ENCODE data around the gene ZNF532.

The ZNF532 gene

GRCh38 chr18:58871514-58872420, 7.1 kb downstream of the ZNF532 start:
- no peak for DNase-seq

GRCh38 chr18:58878640-58879039, 14.0 kb downstream of the ZNF532 start:
- DNase-seq: no peak

GRCh38 chr18:58881477-58881876, 16.8 kb downstream of the ZNF532 start:
- no peak for DNase-seq

- DNase-seq: peak; percentile 55
These were observed 17.4 kb downstream of the ZNF532 start for GRCh38 chr18:58882044-58882443.

GRCh38 chr18:58882686-58883085, 18.0 kb downstream of the ZNF532 start:
- DNase-seq: peak; percentile 48

- DNase-seq: no peak
These were observed 20.0 kb downstream of the ZNF532 start for GRCh38 chr18:58884680-58885079.

- no peak for DNase-seq
These were observed 21.8 kb downstream of the ZNF532 start for GRCh38 chr18:58886431-58886830.

- no peak for DNase-seq
These were observed 22.4 kb downstream of the ZNF532 start for GRCh38 chr18:58886864-58887612.

- DNase-seq: no peak
These were observed 22.9 kb downstream of the ZNF532 start for GRCh38 chr18:58887613-58887963.

GRCh38 chr18:58891776-58892175, 27.1 kb downstream of the ZNF532 start:
- DNase-seq: no peak

- DNase-seq: no peak
These were observed 27.8 kb downstream of the ZNF532 start for GRCh38 chr18:58892488-58892887.

GRCh38 chr18:58893388-58894099, 28.9 kb downstream of the ZNF532 start:
- DNase-seq: peak; percentile 44

- DNase-seq: no peak
These were observed 30.3 kb downstream of the ZNF532 start for GRCh38 chr18:58894930-58895329.

GRCh38 chr18:58895385-58895784, 30.7 kb downstream of the ZNF532 start:
- DNase-seq: no peak

GRCh38 chr18:58896268-58896667, 31.6 kb downstream of the ZNF532 start:
- DNase-seq: no peak

GRCh38 chr18:58896734-58897508, 32.2 kb downstream of the ZNF532 start:
- DNase-seq: no peak

GRCh38 chr18:58898010-58898799, 33.5 kb downstream of the ZNF532 start:
- DNase-seq: no peak

GRCh38 chr18:58900015-58900649, 35.5 kb downstream of the ZNF532 start:
- no peak for DNase-seq

GRCh38 chr18:58901143-58901542, 36.5 kb downstream of the ZNF532 start:
- no peak for DNase-seq

GRCh38 chr18:58901783-58902182, 37.1 kb downstream of the ZNF532 start:
- DNase-seq: no peak

GRCh38 chr18:58902961-58903360, 38.3 kb downstream of the ZNF532 start:
- DNase-seq: no peak

Data from fibroblast of skin of right quadriceps (primary cell).